DOHH2 (cell line): ENCODE data around the gene LTC4S.
"Not testable (repeated sequence)": the region's sequence is repeated elsewhere in the genome, so short reads cannot be mapped to it uniquely, and the experiment has no call there.

Source experiments
- H3F3A ChIP-seq: fragments of 200-600 bp; sonication (generic), shearing (Covaris generic); 2 replicates; pipeline ENCODE4 v1.6.0; 2016; ENCODE audit warnings: antibody characterized with exemption, mild to moderate bottlenecking; ENCODE audit not compliant: control insufficient read depth, insufficient read depth
- H3K27ac ChIP-seq: fragments of 200-600 bp; sonication (generic); 2 replicates; pipeline ENCODE4 v1.5.1; 2014; ENCODE audit warnings: low read depth, mild to moderate bottlenecking, low read length, moderate library complexity
- H3K27me3 ChIP-seq: fragments of 200-600 bp; sonication (generic); 2 replicates; pipeline ENCODE4 v1.6.1; 2014; ENCODE audit warnings: mild to moderate bottlenecking, low read length, mixed read lengths; ENCODE audit not compliant: control insufficient read depth
- H3K36me3 ChIP-seq: fragments of 200-600 bp; sonication (generic); 2 replicates; pipeline ENCODE4 v1.6.1; 2014; ENCODE audit warnings: mild to moderate bottlenecking, low read length, moderate library complexity, mixed read lengths; ENCODE audit not compliant: control insufficient read depth
- H3K4me1 ChIP-seq: fragments of 200-600 bp; sonication (generic); 2 replicates; pipeline ENCODE4 v1.6.1; 2014; ENCODE audit warnings: mild to moderate bottlenecking, low read length, mixed read lengths; ENCODE audit not compliant: control insufficient read depth
- H3K4me2 ChIP-seq: fragments of 200-600 bp; sonication (generic); 2 replicates; pipeline ENCODE4 v1.6.0; 2014; ENCODE audit warnings: mild to moderate bottlenecking, low read length, moderate library complexity
- H3K4me3 ChIP-seq: fragments of 200-600 bp; sonication (generic); 2 replicates; pipeline ENCODE4 v1.5.1; 2014; ENCODE audit warnings: mild to moderate bottlenecking, low read length, mixed read lengths
- H3K79me2 ChIP-seq: fragments of 200-600 bp; sonication (generic); 2 replicates; pipeline ENCODE4 v1.6.1; 2014; ENCODE audit warnings: mild to moderate bottlenecking, low read length, mixed read lengths; ENCODE audit not compliant: control insufficient read depth
- H3K9me2 ChIP-seq: fragments of 200-600 bp; sonication (generic); replicated peaks from 2 replicates; pipeline ENCODE4 v1.6.1; 2014; ENCODE audit warnings: mild to moderate bottlenecking, low read length, mixed read lengths; ENCODE audit not compliant: control insufficient read depth
- H3K9me3 ChIP-seq: fragments of 200-600 bp; sonication (generic); 2 replicates; pipeline ENCODE4 v1.6.1; 2014; ENCODE audit warnings: antibody characterized with exemption, low read length, mixed read lengths; ENCODE audit not compliant: control insufficient read depth, insufficient read depth
- H4K20me1 ChIP-seq: fragments of 200-600 bp; sonication (generic); 2 replicates; pipeline ENCODE4 v1.6.0; 2014; ENCODE audit warnings: low read depth, mild to moderate bottlenecking, antibody characterized with exemption, low read length, moderate library complexity; ENCODE audit not compliant: control insufficient read depth, insufficient read depth
- EZH2phosphoT487 ChIP-seq: fragments of 200-600 bp; sonication (generic); IDR thresholded peaks from 2 replicates; pipeline ENCODE4 v1.6.1; 2017; ENCODE audit warnings: borderline replicate concordance, mild to moderate bottlenecking, antibody characterized with exemption, low read length, moderate library complexity, mixed read lengths
- TF ChIP-seq, protein P1 (sequence below): fragments of 200-600 bp; sonication (generic); IDR thresholded peaks from one replicate; pipeline ENCODE4 v1.5.1; 2014; ENCODE audit warnings: antibody characterized with exemption, mild to moderate bottlenecking, low read depth, low read length; ENCODE audit not compliant: poor library complexity, severe bottlenecking

LTC4S gene

GRCh38 chr5:179788193-179788854 lies 5.5 kb upstream of the LTC4S start:
- H3K4me3 ChIP-seq: no peak overlapping the region
- no peaks in the 10 kb centered on the region for H3K4me1 ChIP-seq
- H3K9me3 ChIP-seq: no peaks in the 10 kb centered on the region
- no peaks in the 10 kb centered on the region for H3K9me2 ChIP-seq
- no peak overlapping the region for H3K4me2 ChIP-seq
- no peaks in the 10 kb centered on the region; the same call in 1 of the 2 replicates for H3F3A ChIP-seq
- H3K27me3 ChIP-seq: no peaks in the 10 kb centered on the region
- H3K27ac ChIP-seq: no peak overlapping the region
- no peaks in the 10 kb centered on the region for H4K20me1 ChIP-seq
- H3K36me3 ChIP-seq: no peaks in the 10 kb centered on the region
- no peaks in the 10 kb centered on the region for H3K79me2 ChIP-seq
- TF ChIP-seq, protein P1, sequence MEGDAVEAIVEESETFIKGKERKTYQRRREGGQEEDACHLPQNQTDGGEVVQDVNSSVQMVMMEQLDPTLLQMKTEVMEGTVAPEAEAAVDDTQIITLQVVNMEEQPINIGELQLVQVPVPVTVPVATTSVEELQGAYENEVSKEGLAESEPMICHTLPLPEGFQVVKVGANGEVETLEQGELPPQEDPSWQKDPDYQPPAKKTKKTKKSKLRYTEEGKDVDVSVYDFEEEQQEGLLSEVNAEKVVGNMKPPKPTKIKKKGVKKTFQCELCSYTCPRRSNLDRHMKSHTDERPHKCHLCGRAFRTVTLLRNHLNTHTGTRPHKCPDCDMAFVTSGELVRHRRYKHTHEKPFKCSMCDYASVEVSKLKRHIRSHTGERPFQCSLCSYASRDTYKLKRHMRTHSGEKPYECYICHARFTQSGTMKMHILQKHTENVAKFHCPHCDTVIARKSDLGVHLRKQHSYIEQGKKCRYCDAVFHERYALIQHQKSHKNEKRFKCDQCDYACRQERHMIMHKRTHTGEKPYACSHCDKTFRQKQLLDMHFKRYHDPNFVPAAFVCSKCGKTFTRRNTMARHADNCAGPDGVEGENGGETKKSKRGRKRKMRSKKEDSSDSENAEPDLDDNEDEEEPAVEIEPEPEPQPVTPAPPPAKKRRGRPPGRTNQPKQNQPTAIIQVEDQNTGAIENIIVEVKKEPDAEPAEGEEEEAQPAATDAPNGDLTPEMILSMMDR: no peak
- TF ChIP-seq EZH2phosphoT487: no peak

- H3K27ac ChIP-seq, H3K27me3 ChIP-seq, H3K4me1 ChIP-seq, H3K9me2 ChIP-seq, H4K20me1 ChIP-seq, H3F3A ChIP-seq, H3K9me3 ChIP-seq, H3K79me2 ChIP-seq, H3K4me3 ChIP-seq, H3K36me3 ChIP-seq, H3K4me2 ChIP-seq: not testable (repeated sequence)
Measured at GRCh38 chr5:179789278-179789677, 4.5 kb upstream of the LTC4S start.

DNA sequence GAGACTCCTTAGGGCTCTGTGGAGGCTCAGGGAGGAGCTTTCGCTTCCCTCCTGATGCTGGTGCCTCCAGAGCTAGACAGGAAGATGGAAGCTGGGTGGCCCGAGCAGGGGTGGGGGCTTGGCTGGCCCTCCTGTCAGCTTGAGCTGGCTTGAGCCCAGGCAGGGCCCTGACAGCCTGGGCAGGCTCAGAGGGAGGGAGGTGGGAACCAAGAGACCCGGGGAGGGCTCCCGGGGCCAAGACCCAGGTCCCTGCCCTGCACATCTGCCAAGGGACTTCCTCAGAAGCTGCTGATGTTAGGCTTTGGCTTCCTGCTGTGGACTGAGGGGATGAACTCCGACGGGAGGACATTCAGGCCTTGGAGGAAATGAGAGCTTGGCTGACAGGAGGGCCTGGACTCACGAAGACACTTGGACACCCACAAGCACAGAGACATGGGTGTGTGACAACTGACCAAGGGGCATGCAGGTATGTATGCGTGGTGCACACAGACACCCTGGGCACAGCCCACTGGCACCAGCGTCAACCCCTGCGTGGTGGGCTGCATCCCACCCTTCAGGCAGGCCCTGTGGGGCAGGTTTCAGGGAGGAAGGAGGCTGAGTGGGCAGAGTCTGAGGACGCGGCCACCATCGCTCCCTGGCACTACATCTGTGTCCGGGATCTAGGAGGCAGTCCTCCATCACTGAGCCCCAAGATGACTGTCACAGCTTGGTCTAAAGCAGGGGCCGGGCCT lies 1.7 kb upstream of the LTC4S start:
- no peaks in the 10 kb centered on the region for H4K20me1 ChIP-seq
- no peaks in the 10 kb centered on the region for H3K9me3 ChIP-seq

GRCh38 chr5:179792612-179793467 lies 946 bp upstream of the LTC4S start:
- peaks cover 23% of the 10 kb centered on the region for H3K4me1 ChIP-seq
- no peak overlapping the region for H3K27ac ChIP-seq
- H3K9me3 ChIP-seq: no peaks in the 10 kb centered on the region
- peaks cover 7% of the 10 kb centered on the region; the same call in 1 of the 2 replicates for H3K36me3 ChIP-seq
- no peaks in the 10 kb centered on the region for H3K9me2 ChIP-seq
- H3F3A ChIP-seq: no peaks in the 10 kb centered on the region; the same call in 1 of the 2 replicates
- no peak overlapping the region for H3K4me2 ChIP-seq
- TF ChIP-seq, protein P1: no peak
- no peak for TF ChIP-seq EZH2phosphoT487
- H4K20me1 ChIP-seq: no peaks in the 10 kb centered on the region
- H3K4me3 ChIP-seq: no peak overlapping the region
- H3K27me3 ChIP-seq: no peaks in the 10 kb centered on the region
- no peaks in the 10 kb centered on the region for H3K79me2 ChIP-seq

More for the DNA sequence above, 1.7 kb upstream of the LTC4S start:
- Histone ChIP-seq H3K4me2 (no peak overlapping the region), H3K4me1 (peaks cover 23% of the 10 kb centered on the region), H3K9me2 (no peaks in the 10 kb centered on the region), H3K27me3 (no peaks in the 10 kb centered on the region), H3K4me3 (no peak overlapping the region), H3K36me3 (no peaks in the 10 kb centered on the region), H3K79me2 (no peaks in the 10 kb centered on the region), H3F3A (no peaks in the 10 kb centered on the region; the same call in 1 of the 2 replicates), H3K27ac (no peak overlapping the region)
- no peak for TF ChIP-seq EZH2phosphoT487
